Osteocyte (in vitro differentiated cells): ENCODE measurements around the gene UBE2H. TPM values are rescaled to one million over a fixed set of nuclear protein-coding genes. Genes with fewer than 3 reads are reported as not detected.

Experiments used
- DNase-seq: peaks from one replicate; pipeline ENCODE4 v3.0.0; 2021; ENCODE audit warnings: mixed read lengths; ENCODE audit not compliant: unreplicated experiment; ENCODE audit errors: extremely low spot score
- H3K27ac Mint-ChIP-seq: one replicate; pipeline ENCODE4 v1.8.0; 2021; ENCODE audit warnings: mild to moderate bottlenecking, mixed read lengths; ENCODE audit not compliant: unreplicated experiment
- H3K27me3 Mint-ChIP-seq: one replicate; pipeline ENCODE4 v1.8.0; 2021; ENCODE audit warnings: mixed read lengths; ENCODE audit not compliant: unreplicated experiment
- H3K36me3 Mint-ChIP-seq: one replicate; pipeline ENCODE4 v1.8.0; 2021; ENCODE audit warnings: mixed read lengths; ENCODE audit not compliant: unreplicated experiment
- H3K4me1 Mint-ChIP-seq: one replicate; pipeline ENCODE4 v1.8.0; 2021; ENCODE audit warnings: mixed read lengths; ENCODE audit not compliant: unreplicated experiment
- H3K4me3 Mint-ChIP-seq: one replicate; pipeline ENCODE4 v1.8.0; 2021; ENCODE audit warnings: mild to moderate bottlenecking, moderate library complexity, mixed read lengths; ENCODE audit not compliant: unreplicated experiment
- H3K9me3 Mint-ChIP-seq: one replicate; pipeline ENCODE4 v1.8.0; 2021; ENCODE audit warnings: mixed read lengths; ENCODE audit not compliant: unreplicated experiment
- total RNA-seq: library from RNA; stranded (reverse); gene quantifications from 2 replicates; pipeline ENCODE4 v1.2.1, GENCODE V29; 2021
- TF ChIP-seq, protein P1 (sequence below): fragments of 200-600 bp; sonication (generic); IDR thresholded peaks from 2 replicates; pipeline ENCODE4 v1.5.0; 2021; ENCODE audit warnings: antibody characterized with exemption, mild to moderate bottlenecking, moderate library complexity

UBE2H gene
- total RNA-seq, 1 donor from 2014 or later, result 160 TPM

DNA sequence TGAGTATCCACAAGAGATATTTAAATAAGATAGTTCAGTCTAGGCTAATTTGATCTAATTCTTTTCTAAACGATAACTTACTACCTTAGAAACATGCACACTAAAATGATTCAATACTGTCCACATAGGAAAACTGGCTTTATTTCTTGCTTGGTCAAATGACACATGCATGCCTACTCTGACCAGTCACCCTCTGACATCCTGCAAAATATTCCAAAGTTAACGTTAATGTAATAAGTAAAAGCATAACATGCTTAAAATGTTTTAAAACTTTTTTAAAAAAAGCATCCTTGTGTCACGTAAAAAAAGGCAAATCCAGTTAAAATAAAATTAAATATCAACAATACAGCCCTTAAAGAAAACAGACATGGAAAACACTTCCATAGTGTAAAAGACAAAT is 70.2 kb downstream of the UBE2H start:
- Mint-ChIP-seq H3K9me3 (no peaks in the 10 kb centered on the region), H3K4me1 (peaks cover 39% of the 10 kb centered on the region), H3K36me3 (peaks cover 40% of the 10 kb centered on the region), H3K27ac (peak overlapping the region; percentile 29), H3K4me3 (no peak overlapping the region), H3K27me3 (no peaks in the 10 kb centered on the region)
- TF ChIP-seq, protein P1, sequence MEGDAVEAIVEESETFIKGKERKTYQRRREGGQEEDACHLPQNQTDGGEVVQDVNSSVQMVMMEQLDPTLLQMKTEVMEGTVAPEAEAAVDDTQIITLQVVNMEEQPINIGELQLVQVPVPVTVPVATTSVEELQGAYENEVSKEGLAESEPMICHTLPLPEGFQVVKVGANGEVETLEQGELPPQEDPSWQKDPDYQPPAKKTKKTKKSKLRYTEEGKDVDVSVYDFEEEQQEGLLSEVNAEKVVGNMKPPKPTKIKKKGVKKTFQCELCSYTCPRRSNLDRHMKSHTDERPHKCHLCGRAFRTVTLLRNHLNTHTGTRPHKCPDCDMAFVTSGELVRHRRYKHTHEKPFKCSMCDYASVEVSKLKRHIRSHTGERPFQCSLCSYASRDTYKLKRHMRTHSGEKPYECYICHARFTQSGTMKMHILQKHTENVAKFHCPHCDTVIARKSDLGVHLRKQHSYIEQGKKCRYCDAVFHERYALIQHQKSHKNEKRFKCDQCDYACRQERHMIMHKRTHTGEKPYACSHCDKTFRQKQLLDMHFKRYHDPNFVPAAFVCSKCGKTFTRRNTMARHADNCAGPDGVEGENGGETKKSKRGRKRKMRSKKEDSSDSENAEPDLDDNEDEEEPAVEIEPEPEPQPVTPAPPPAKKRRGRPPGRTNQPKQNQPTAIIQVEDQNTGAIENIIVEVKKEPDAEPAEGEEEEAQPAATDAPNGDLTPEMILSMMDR, result no peak
- no peak for DNase-seq

DNA sequence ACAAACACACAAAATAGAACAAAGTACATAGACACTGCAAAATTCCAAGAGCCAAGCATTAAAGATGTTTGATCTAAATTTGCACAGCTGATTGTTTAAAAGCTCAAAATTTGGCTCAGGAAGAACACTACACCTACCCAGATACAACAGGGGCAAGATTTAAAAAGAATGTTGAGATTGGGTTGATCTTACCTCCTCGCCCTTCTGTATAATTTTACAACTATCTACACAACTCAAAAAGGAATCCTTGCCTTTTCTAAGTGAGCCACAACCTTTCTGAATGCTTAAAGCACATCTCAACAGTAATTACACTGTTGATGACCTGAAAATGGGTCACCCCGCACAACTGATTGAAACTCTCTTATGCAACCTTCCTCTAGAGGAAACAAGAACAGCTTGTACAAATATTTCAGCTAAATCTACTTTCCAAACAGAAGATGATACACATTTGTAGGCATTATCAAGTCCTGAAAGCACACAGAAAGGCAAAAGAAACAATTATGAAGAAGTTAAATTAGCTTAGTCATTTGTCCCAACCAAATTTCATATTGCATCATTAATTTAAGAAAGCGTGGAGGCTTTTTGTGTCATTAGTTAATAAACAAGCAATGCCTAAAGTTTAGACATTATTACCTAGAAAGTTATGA is 75.5 kb downstream of the UBE2H start:
- no peak for DNase-seq
- no peaks in the 10 kb centered on the region for H3K27me3 Mint-ChIP-seq
- H3K4me1 Mint-ChIP-seq, result peaks cover 42% of the 10 kb centered on the region

DNA sequence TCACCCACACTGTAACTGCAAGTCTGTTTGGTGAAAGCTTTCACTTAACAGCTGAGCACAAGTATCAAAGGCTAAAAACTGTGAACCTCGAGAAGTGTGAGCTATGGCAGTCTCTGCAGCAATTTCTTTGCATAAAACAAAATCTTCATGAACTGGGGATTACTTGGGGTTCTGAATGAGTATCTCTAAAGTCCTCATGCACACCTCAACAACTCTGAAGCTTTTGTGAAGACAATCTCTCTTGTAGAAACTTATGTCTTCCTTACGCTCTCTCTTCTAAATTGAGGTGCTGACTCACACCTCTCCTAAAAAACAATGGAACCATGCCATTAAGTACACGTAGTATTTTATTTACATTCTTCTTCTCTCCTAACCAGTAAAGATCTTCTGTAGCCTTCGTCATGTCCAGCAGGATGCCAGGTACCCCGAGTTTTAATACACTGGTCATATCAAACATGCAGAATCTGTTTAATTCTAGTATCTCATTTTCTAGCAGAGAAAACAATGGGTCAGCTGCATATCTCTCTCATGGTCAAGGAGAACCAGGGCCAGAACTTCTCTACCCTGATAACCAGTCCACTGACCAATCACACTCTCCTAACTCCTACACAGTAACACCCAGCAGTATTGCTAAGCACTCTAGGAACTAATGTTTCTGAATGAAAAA is 76.9 kb downstream of the UBE2H start:
- peaks cover 44% of the 10 kb centered on the region for H3K36me3 Mint-ChIP-seq
- no peaks in the 10 kb centered on the region for H3K9me3 Mint-ChIP-seq
- TF ChIP-seq, protein P1, result no peak
- H3K4me3 Mint-ChIP-seq, result no peak overlapping the region
- peaks cover 35% of the 10 kb centered on the region for H3K4me1 Mint-ChIP-seq
- H3K27me3 Mint-ChIP-seq, result no peaks in the 10 kb centered on the region
- DNase-seq, result no peak
- H3K27ac Mint-ChIP-seq, result peak overlapping the region; percentile 45

More for the DNA sequence above, 75.5 kb downstream of the UBE2H start:
- H3K36me3 Mint-ChIP-seq, result peaks cover 43% of the 10 kb centered on the region
- peak overlapping the region; percentile 57 for H3K27ac Mint-ChIP-seq
- TF ChIP-seq, protein P1, result no peak
- no peaks in the 10 kb centered on the region for H3K9me3 Mint-ChIP-seq
- H3K4me3 Mint-ChIP-seq, result no peak overlapping the region

DNA sequence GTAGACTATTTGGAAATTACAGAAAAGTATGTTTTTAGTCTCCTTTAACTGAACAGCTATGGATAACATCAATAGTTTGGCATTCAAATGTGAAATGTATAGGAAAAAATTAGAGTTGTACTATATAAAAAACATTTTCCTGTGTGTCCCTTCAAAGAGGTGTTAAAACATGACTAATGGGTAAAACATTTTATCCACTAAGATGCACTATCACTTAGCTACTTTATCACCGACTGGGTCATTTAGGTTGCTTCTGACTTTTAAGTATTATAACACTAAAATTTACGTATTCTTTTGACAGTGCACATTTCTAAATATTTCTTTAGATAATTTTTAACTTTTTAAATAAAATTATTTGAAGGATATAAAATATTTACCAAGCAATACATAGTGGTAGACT is 77.6 kb downstream of the UBE2H start:
- no peaks in the 10 kb centered on the region for H3K27me3 Mint-ChIP-seq
- peaks cover 48% of the 10 kb centered on the region for H3K36me3 Mint-ChIP-seq
- DNase-seq, result no peak
- H3K4me1 Mint-ChIP-seq, result peaks cover 34% of the 10 kb centered on the region
- H3K4me3 Mint-ChIP-seq, result no peak overlapping the region
- no peak overlapping the region for H3K27ac Mint-ChIP-seq
- H3K9me3 Mint-ChIP-seq, result no peaks in the 10 kb centered on the region
- TF ChIP-seq, protein P1, result no peak

DNA sequence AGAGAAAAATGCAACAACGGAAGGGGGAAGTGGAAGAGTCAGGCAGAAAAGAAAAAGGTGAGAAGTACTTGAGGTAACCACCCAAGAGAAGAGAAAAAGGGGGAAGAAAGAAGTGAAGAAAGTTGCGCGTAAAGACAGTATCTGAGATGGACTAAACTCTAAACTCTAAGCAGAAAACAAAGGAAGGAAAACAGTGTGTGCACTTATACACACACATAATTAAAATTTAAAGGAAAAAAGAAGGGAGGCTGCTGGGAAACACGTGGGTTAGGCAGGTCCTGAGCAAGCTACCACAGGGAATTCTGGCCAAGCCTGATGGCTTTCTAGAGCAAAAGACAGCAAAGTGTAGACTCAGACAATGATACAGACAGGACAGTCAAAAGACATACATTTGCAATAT is 78.0 kb downstream of the UBE2H start:
- H3K27me3 Mint-ChIP-seq, result no peaks in the 10 kb centered on the region
- no peak overlapping the region for H3K4me3 Mint-ChIP-seq
- TF ChIP-seq, protein P1, result no peak
- peaks cover 50% of the 10 kb centered on the region for H3K36me3 Mint-ChIP-seq
- peaks cover 38% of the 10 kb centered on the region for H3K4me1 Mint-ChIP-seq
- H3K9me3 Mint-ChIP-seq, result no peaks in the 10 kb centered on the region
- peak overlapping the region; percentile 75 for H3K27ac Mint-ChIP-seq
- no peak for DNase-seq
